OCI-LY7 (cell line): ENCODE data around the gene MATK. TPM values are rescaled to one million over a fixed set of nuclear protein-coding genes. Genes with fewer than 3 reads are reported as not detected.

Source experiments
- BruUV-seq: library from RNA; stranded (reverse); fragments of 400-500 nt; replicated peaks from 2 replicates; lab custom pipeline; 2021; lab: Mats Ljungman, UMichigan
- CTCF ChIA-PET: fragments of 300-600 bp; sonication (Branson Sonifier 250); formaldehyde crosslinking; loops from one replicate; lab custom pipeline; 2022; ENCODE audit warnings: antibody characterized with exemption; ENCODE audit not compliant: unreplicated experiment; lab: Charles Lee
- POLR2A ChIA-PET: fragments of 300-600 bp; sonication (Branson Sonifier 250); formaldehyde crosslinking; loops from one replicate; lab custom pipeline; 2022; ENCODE audit warnings: antibody characterized with exemption; lab: Charles Lee
- DNase-seq: peaks from one replicate; pipeline ENCODE4 v3.0.0-alpha.2; 2015; ENCODE audit warnings: low spot score
- H2AFZ ChIP-seq: fragments of 200-600 bp; sonication (generic), shearing (Covaris generic); 2 replicates; pipeline ENCODE4 v1.6.1; 2014; ENCODE audit warnings: mild to moderate bottlenecking, antibody characterized with exemption, low read length, moderate library complexity
- H3K27ac ChIP-seq: fragments of 200-600 bp; sonication (generic); 2 replicates; pipeline ENCODE4 v1.5.1; 2014; ENCODE audit warnings: mixed run types, low read depth, mild to moderate bottlenecking, moderate library complexity, low read length, inconsistent platforms; ENCODE audit not compliant: poor library complexity, severe bottlenecking
- H3K36me3 ChIP-seq: fragments of 200-600 bp; sonication (generic); 2 replicates; pipeline ENCODE4 v1.6.1; 2014; ENCODE audit warnings: mild to moderate bottlenecking, antibody characterized with exemption, low read length, moderate library complexity, mixed read lengths; ENCODE audit not compliant: insufficient read depth
- H3K4me1 ChIP-seq: fragments of 200-600 bp; sonication (generic); 2 replicates; pipeline ENCODE4 v1.5.1; 2014; ENCODE audit warnings: mild to moderate bottlenecking, low read length; ENCODE audit not compliant: insufficient read depth, poor library complexity, severe bottlenecking
- H3K4me2 ChIP-seq: fragments of 200-600 bp; sonication (generic); 2 replicates; pipeline ENCODE4 v1.6.1; 2014; ENCODE audit warnings: mild to moderate bottlenecking, low read length
- H3K4me3 ChIP-seq: fragments of 200-600 bp; sonication (generic); 2 replicates; pipeline ENCODE4 v1.5.1; 2014; ENCODE audit warnings: mild to moderate bottlenecking, low read depth, low read length; ENCODE audit not compliant: poor library complexity, severe bottlenecking
- H3K79me2 ChIP-seq: fragments of 200-600 bp; sonication (generic); 2 replicates; pipeline ENCODE4 v1.6.1; 2016; ENCODE audit warnings: low read depth, mild to moderate bottlenecking, low read length, moderate library complexity, mixed read lengths; ENCODE audit not compliant: insufficient read depth
- H3K9me2 ChIP-seq: fragments of 200-600 bp; sonication (generic); 2 replicates; pipeline ENCODE4 v1.6.1; 2016; ENCODE audit warnings: mild to moderate bottlenecking, low read length, mixed read lengths; ENCODE audit not compliant: insufficient read depth
- H3K9me3 ChIP-seq: fragments of 200-600 bp; sonication (generic); 2 replicates; pipeline ENCODE4 v1.6.1; 2014; ENCODE audit warnings: mild to moderate bottlenecking, mixed run types, low read length, mixed read lengths
- H4K20me1 ChIP-seq: fragments of 200-600 bp; sonication (generic); 2 replicates; pipeline ENCODE4 v1.6.1; 2014; ENCODE audit warnings: mild to moderate bottlenecking, antibody characterized with exemption, low read length, moderate library complexity, mixed read lengths; ENCODE audit not compliant: insufficient read depth
- EZH2phosphoT487 ChIP-seq: fragments of 200-600 bp; sonication (generic); IDR thresholded peaks from 2 replicates; pipeline ENCODE4 v1.6.1; 2018; ENCODE audit warnings: low read depth, borderline replicate concordance, mild to moderate bottlenecking, mixed run types, antibody characterized with exemption, low read length, moderate library complexity, mixed read lengths
- intact Hi-C: fragments of 100-400 bp; cut with micrococcal nuclease; formaldehyde crosslinking; loops from one replicate; pipeline ENCODE4 v1.10.0; 2022; ENCODE audit not compliant: unreplicated experiment
- total RNA-seq, 2 experiments: library from RNA; depleted of rRNA in 1 of 2; stranded (reverse); fragments of >200 nt in 1 of 2; shearing (Covaris generic) in 1 of 2; gene quantifications; 2 replicates each; pipeline ENCODE4 v1.2.3, GENCODE V29; 2014 to 2022
- TF ChIP-seq, protein P1 (sequence below): fragments of 200-600 bp; sonication (generic); conservative IDR thresholded peaks from 2 replicates; pipeline ENCODE4 v1.5.1; 2014; ENCODE audit warnings: mild to moderate bottlenecking, antibody characterized with exemption, low read length, moderate library complexity, mixed read lengths

The MATK gene
- total RNA-seq, 2 experiments from 2014 or later: not detected

GRCh38 chr19:3831601-3832000, 45.4 kb upstream of the MATK start:
- TF ChIP-seq, protein P1, sequence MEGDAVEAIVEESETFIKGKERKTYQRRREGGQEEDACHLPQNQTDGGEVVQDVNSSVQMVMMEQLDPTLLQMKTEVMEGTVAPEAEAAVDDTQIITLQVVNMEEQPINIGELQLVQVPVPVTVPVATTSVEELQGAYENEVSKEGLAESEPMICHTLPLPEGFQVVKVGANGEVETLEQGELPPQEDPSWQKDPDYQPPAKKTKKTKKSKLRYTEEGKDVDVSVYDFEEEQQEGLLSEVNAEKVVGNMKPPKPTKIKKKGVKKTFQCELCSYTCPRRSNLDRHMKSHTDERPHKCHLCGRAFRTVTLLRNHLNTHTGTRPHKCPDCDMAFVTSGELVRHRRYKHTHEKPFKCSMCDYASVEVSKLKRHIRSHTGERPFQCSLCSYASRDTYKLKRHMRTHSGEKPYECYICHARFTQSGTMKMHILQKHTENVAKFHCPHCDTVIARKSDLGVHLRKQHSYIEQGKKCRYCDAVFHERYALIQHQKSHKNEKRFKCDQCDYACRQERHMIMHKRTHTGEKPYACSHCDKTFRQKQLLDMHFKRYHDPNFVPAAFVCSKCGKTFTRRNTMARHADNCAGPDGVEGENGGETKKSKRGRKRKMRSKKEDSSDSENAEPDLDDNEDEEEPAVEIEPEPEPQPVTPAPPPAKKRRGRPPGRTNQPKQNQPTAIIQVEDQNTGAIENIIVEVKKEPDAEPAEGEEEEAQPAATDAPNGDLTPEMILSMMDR: no peak
- no peak for TF ChIP-seq EZH2phosphoT487
- Histone ChIP-seq H3K4me1 (no peaks in the 10 kb centered on the region), H3K9me3 (no peaks in the 10 kb centered on the region), H4K20me1 (no peaks in the 10 kb centered on the region), H3K4me2 (no peak overlapping the region), H3K9me2 (no peaks in the 10 kb centered on the region), H3K36me3 (no peaks in the 10 kb centered on the region), H3K79me2 (no peaks in the 10 kb centered on the region), H3K27ac (no peak overlapping the region), H3K4me3 (no peak overlapping the region), H2AFZ (no peak overlapping the region)
- POLR2A ChIA-PET: no interaction called here
- no peak for DNase-seq
- CTCF ChIA-PET: no interaction called here
- intact Hi-C loops: no loop called here
- BruUV-seq: no TSS peak

DNA sequence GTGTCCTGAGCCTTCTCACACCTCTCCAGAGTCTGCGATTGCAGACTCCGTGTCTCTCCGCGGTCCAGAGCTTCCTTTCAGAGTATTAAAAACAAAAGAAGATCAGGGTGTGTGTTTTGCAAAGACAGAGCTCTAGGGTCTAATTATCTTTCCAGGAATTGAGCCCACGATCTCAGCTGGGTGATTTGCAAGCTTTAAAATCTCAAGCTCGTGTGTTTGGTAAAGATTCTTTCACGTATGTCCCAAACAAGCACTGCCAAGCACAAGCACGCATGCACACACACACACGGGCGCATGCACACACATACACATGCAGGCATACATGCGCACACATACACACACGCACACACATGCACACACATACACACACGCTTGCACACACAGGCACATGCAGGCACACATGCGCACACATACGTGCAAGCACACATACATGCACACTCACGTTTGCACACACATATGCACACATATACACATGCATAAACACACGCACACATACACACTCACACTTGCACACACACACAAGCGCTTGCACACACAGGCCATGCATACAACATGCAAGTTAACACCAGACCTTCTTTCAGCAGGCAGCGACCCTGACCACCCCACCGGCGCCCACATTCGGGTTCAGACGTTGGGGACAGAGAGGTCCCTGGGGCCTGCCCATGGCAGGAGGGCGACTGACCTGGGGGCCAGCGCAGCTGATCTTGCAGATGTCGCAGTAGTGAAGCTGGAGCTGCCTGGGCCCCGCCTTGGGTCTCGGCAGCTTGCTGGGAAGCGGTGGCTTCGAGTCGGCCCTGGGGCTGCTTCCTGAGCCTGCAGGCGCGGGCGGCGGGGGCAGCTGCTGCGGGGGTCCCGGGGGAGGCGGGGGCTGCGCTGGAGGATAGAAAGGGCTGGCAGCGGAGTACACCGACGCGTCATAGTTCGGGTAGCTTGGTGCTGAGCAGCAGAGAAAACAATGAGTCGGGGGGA, 44.7 kb upstream of the MATK start:
- H4K20me1 ChIP-seq: no peaks in the 10 kb centered on the region
- H3K79me2 ChIP-seq: no peaks in the 10 kb centered on the region
- H3K4me1 ChIP-seq: no peaks in the 10 kb centered on the region
- H3K36me3 ChIP-seq: no peaks in the 10 kb centered on the region
- H3K27ac ChIP-seq: no peak overlapping the region
- H3K4me2 ChIP-seq: no peak overlapping the region
- BruUV-seq: no TSS peak
- no peak overlapping the region for H2AFZ ChIP-seq
- intact Hi-C loops: no loop called here
- POLR2A ChIA-PET: no interaction called here
- no peaks in the 10 kb centered on the region for H3K9me3 ChIP-seq
- H3K9me2 ChIP-seq: no peaks in the 10 kb centered on the region
- no peak for TF ChIP-seq EZH2phosphoT487
- TF ChIP-seq, protein P1: no peak
- DNase-seq: no peak
- H3K4me3 ChIP-seq: no peak overlapping the region
- CTCF ChIA-PET: no interaction called here

DNA sequence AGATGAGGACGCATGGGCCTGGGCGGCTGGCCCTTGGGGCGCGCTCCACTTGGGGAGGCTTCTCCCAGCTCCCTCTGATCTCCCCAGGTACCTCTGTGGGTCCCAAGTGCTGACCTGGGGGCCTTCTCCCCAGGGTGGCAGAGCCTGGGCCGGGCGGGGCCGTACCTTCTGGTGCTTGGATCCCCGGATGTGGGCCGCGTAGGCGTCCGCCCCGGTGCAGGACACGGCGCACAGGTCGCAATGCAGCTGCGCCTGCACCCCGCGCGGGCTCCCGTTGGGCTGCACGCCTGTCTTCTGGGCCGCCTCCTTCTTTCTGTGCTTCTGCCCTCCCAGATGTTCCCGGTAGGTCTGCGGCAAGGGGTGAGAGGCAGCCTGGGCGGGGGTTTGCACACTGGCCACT, 41.1 kb upstream of the MATK start:
- Histone ChIP-seq H3K9me3 (no peaks in the 10 kb centered on the region), H3K4me1 (no peaks in the 10 kb centered on the region), H3K9me2 (no peaks in the 10 kb centered on the region), H3K4me2 (no peak overlapping the region), H4K20me1 (no peaks in the 10 kb centered on the region), H3K4me3 (no peak overlapping the region), H2AFZ (no peak overlapping the region), H3K79me2 (no peaks in the 10 kb centered on the region), H3K36me3 (no peaks in the 10 kb centered on the region), H3K27ac (no peak overlapping the region)
- POLR2A ChIA-PET: no interaction called here
- no TSS peak for BruUV-seq
- intact Hi-C loops: no loop called here
- TF ChIP-seq, protein P1: no peak
- no peak for DNase-seq
- CTCF ChIA-PET: no interaction called here
